HFFc6 (cell line): ENCODE data around the gene MAPK8IP1. TPM values are rescaled to one million over a fixed set of nuclear protein-coding genes. Genes with fewer than 3 reads are reported as not detected.

Experiments used
- DNase-seq: peaks from one replicate; pipeline ENCODE4 v3.0.0-alpha.2; 2018
- H3K27ac Mint-ChIP-seq: 2 replicates; pipeline ENCODE4 v1.8.0; 2020; ENCODE audit warnings: mild to moderate bottlenecking, mixed read lengths
- H3K27me3 Mint-ChIP-seq: 2 replicates; pipeline ENCODE4 v1.8.0; 2021; ENCODE audit warnings: mild to moderate bottlenecking, moderate library complexity, mixed read lengths; ENCODE audit not compliant: insufficient read depth
- H3K36me3 Mint-ChIP-seq: 2 replicates; pipeline ENCODE4 v1.8.0; 2021; ENCODE audit warnings: low read depth, mixed read lengths
- H3K4me1 Mint-ChIP-seq: 2 replicates; pipeline ENCODE4 v1.8.0; 2020; ENCODE audit warnings: low read depth, mixed read lengths
- H3K4me3 Mint-ChIP-seq: 2 replicates; pipeline ENCODE4 v1.8.0; 2020; ENCODE audit warnings: mild to moderate bottlenecking, moderate library complexity, mixed read lengths
- H3K9me3 Mint-ChIP-seq: 2 replicates; pipeline ENCODE4 v1.8.0; 2020; ENCODE audit warnings: mild to moderate bottlenecking, mixed read lengths
- CTCF ChIP-seq: fragments of 200-600 bp; sonication (generic); IDR thresholded peaks from 2 replicates; pipeline ENCODE4 v1.5.0; 2021; ENCODE audit warnings: antibody characterized with exemption, mild to moderate bottlenecking
- total RNA-seq, 6 experiments: library from RNA; stranded (reverse); fragmentation: NEBNext Ultra II Directional; extraction: Animal tissue kit (Norgen Biotek cat#: 25700); gene quantifications; 2 replicates in 1 of 6; 3 replicates in 5 of 6; pipeline ENCODE4 v1.2.3, GENCODE V29; 2021

The MAPK8IP1 gene
- total RNA-seq, 6 experiments from 2014 or later, result 7.4 to 10.0 (median 8.7) TPM

- peaks cover 4% of the 10 kb centered on the region for H3K27me3 Mint-ChIP-seq
- no peak for DNase-seq
- H3K4me1 Mint-ChIP-seq, result peaks cover 44% of the 10 kb centered on the region
- H3K4me3 Mint-ChIP-seq, result no peak overlapping the region
- H3K9me3 Mint-ChIP-seq, result no peaks in the 10 kb centered on the region
- H3K27ac Mint-ChIP-seq, result peak overlapping the region; percentile 92
- TF ChIP-seq CTCF, result no peak
- no peaks in the 10 kb centered on the region for H3K36me3 Mint-ChIP-seq
Measured at GRCh38 chr11:45846174-45846675, 39.2 kb upstream of the MAPK8IP1 start.

DNA sequence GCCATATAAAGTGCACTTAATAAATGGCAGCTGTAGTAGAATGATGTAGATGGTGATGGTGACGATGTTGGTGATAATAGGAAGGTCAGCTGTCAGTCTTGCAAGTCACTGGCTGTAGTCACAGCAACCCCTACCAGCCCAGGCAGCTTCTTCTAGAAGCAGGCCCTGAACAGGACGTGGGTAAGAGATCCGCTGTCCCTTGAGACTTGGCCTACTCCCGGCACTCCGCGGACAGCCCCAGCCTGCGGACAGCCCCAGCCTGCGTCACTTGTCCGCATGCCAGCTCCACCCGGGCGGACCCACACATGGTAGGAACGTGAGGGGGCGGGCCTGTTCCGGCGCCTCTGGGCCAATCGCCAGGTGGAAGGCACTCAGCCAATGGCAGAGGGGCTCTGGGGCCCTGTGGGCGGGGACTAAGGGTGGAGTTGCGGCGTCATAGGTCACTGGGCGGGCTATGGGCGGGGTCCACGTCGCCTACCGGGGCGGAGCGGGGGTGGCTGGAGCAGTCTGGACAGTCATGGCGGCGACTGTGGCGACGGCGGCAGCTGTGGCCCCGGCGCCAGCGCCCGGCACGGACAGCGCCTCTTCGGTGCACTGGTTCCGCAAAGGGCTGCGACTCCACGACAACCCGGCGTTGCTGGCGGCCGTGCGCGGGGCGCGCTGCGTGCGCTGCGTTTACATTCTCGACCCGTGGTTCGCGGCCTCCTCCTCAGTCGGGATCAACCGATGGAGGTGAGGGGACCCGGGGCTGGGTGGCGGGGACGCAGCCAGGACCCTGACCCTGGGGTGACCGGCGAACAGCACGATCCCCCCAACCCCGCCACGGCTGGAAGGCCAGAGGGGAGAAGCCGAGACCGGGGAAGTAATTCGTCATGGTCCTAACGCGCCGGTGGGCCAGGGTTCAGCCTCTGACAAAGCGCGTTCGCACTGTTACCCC, 38.2 kb upstream of the MAPK8IP1 start, which contains the start of gene CRY2:
TSS of gene CRY2 (plus strand) at position 502 of the 937 bp plus-strand sequence. CDS start at position 518, 16 bp downstream.
- peaks cover 4% of the 10 kb centered on the region for H3K27me3 Mint-ChIP-seq
- H3K36me3 Mint-ChIP-seq, result no peaks in the 10 kb centered on the region
- peak; percentile 98 for DNase-seq
- no peaks in the 10 kb centered on the region for H3K9me3 Mint-ChIP-seq
- peak within 1 kb of the TSS; percentile 92 for H3K27ac Mint-ChIP-seq
- peaks cover 44% of the 10 kb centered on the region for H3K4me1 Mint-ChIP-seq
- H3K4me3 Mint-ChIP-seq, result peak within 1 kb of the TSS; percentile 89
- no peak for TF ChIP-seq CTCF

- peak; percentile 61 for TF ChIP-seq CTCF
- Mint-ChIP-seq H3K4me3 (peak overlapping the region; percentile 89), H3K9me3 (no peaks in the 10 kb centered on the region), H3K4me1 (peaks cover 41% of the 10 kb centered on the region), H3K27me3 (peaks cover 4% of the 10 kb centered on the region), H3K27ac (peak overlapping the region; percentile 92), H3K36me3 (no peaks in the 10 kb centered on the region)
- peak; percentile 39 for DNase-seq
Measured at GRCh38 chr11:45847911-45848316, 37.5 kb upstream of the MAPK8IP1 start.

- TF ChIP-seq CTCF, result no peak
- DNase-seq, result no peak
- Mint-ChIP-seq H3K9me3 (no peaks in the 10 kb centered on the region), H3K27ac (peak overlapping the region; percentile 92), H3K27me3 (peaks cover 4% of the 10 kb centered on the region), H3K36me3 (no peaks in the 10 kb centered on the region), H3K4me1 (peaks cover 33% of the 10 kb centered on the region), H3K4me3 (peak overlapping the region; percentile 89)
Measured at GRCh38 chr11:45848654-45849081, 36.8 kb upstream of the MAPK8IP1 start.

- H3K4me1 Mint-ChIP-seq, result peaks cover 37% of the 10 kb centered on the region
- H3K36me3 Mint-ChIP-seq, result no peaks in the 10 kb centered on the region
- peaks cover 4% of the 10 kb centered on the region for H3K27me3 Mint-ChIP-seq
- H3K4me3 Mint-ChIP-seq, result no peak overlapping the region
- TF ChIP-seq CTCF, result no peak
- DNase-seq, result peak; percentile 23
- no peak overlapping the region for H3K27ac Mint-ChIP-seq
- H3K9me3 Mint-ChIP-seq, result no peaks in the 10 kb centered on the region
Measured at GRCh38 chr11:45850446-45850845, 35.0 kb upstream of the MAPK8IP1 start.
